T follicular helper cell (primary cell): ENCODE measurements around the gene SERPINI1.

Experiments
- DNase-seq: peaks from one replicate; pipeline ENCODE4 v3.0.0-alpha.2; 2020; ENCODE audit warnings: low read depth
- total RNA-seq, 2 experiments: gene quantifications; one replicate each; lab custom pipeline; 2026; lab: John Stamatoyannopoulos, UW

Gene SERPINI1, protein sequence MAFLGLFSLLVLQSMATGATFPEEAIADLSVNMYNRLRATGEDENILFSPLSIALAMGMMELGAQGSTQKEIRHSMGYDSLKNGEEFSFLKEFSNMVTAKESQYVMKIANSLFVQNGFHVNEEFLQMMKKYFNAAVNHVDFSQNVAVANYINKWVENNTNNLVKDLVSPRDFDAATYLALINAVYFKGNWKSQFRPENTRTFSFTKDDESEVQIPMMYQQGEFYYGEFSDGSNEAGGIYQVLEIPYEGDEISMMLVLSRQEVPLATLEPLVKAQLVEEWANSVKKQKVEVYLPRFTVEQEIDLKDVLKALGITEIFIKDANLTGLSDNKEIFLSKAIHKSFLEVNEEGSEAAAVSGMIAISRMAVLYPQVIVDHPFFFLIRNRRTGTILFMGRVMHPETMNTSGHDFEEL
- 1.8 to 4.5 reads per million in 2 experiments for total RNA-seq

GRCh38 chr3:167735233-167736138, at the start of gene SERPINI1:
Gene SERPINI1, plus strand, starts transcription at chr3:167735721. Its CDS starts 53,408 bp downstream, at chr3:167789129.
- DNase-seq, result peak; percentile 70

- DNase-seq, result no peak
Observed at GRCh38 chr3:167691366-167691765, 44.2 kb upstream of the SERPINI1 start.

DNA sequence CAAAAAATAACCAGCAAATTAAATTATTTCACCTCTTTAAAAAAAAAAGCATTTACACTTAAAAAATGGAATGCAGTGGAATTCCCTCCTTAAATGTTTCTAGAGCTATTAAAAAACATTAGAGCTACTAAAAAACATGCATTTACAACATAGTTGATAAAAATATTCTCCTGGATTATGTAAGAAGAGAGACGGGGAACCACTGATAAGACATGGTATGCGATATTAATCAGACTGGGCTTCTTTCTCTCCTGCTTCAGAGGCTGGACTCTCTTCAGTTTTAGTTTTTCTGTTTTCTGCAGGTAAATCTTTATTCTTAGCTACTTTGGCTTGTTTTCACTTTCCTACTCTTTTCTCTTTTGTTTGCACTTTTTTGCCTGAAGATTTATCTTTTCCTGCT, 41.4 kb upstream of the SERPINI1 start:
- DNase-seq, result no peak

GRCh38 chr3:167700046-167700445, 35.5 kb upstream of the SERPINI1 start:
- no peak for DNase-seq

- no peak for DNase-seq
Observed at GRCh38 chr3:167700926-167701325, 34.6 kb upstream of the SERPINI1 start.

DNA sequence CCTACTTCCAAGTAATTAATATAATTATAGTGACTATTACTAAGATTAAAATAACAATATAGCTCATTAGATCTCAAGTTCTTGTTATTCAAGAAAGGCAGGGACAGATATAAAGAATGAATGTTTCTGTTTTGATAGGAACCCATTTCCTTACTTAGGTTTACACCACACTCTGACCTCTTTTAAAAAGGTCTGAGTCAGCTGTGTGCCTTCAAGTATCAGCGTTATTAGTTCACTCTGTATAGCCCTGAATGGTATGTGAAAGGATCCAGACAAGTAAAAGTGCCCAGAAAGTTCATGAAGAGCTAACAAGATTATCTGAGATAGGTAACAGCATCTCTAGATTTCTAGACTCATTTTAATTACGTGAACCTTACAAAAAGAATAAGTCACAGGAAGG, 29.7 kb upstream of the SERPINI1 start:
- DNase-seq, result no peak

- DNase-seq, result no peak
Observed at GRCh38 chr3:167709690-167710089, 25.8 kb upstream of the SERPINI1 start.

DNA sequence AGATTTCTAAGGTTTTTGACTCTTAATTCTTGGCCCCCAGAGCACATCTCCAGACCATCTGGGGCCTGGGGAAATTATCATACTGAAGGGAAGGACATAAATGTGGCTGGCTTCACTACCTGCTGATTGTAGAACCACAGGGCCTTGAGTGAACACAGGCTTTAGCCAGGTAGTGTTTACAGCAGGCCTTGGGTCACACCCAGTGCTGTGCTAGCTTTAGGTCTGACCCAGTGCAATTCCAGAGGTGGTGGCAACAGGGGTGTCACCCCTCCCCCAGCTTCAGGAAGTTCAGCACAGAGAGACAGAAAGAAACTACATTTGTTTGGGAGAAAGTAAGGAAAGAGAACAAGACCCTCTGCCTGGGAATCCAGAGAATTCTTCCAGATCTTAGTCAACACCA, 25.0 kb upstream of the SERPINI1 start:
- DNase-seq, result no peak

DNA sequence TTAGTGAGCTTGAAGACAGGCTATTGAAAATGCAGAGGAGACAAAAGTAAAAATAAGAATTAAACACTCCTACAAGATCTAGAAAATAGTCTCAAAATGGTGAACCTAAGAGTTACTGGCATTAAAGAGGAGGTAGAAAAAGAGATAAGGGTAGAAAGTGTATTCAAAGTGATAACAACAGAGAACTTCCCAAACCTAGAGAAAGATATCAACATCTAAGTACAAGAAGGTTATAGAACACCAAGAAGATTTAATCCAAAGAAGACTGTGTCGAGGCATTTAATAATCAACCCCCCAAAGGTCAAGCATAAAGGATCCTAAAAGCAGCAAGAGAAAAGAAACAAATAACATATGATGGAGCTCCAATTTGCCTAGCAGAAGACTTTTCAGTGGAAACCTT, 24.1 kb upstream of the SERPINI1 start:
- DNase-seq, result no peak

DNA sequence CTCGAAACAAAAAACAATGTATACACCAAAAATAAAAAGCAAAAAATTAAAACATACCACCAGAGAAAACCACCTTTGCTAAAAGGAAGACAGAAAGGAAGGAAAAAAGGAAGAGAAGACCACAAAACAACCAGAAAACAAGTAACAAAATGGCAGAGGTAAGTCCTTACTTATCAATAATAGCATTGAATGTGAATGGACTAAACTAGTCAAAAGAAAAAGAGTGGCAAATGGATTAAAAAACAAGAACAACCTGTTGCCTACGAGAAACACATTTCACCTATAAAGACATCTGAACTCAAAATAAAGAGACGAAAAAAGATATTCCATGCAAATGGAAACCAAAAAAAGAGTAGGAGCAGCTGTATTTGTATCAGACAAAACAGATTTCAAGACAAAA, 23.1 kb upstream of the SERPINI1 start:
- DNase-seq, result no peak

DNA sequence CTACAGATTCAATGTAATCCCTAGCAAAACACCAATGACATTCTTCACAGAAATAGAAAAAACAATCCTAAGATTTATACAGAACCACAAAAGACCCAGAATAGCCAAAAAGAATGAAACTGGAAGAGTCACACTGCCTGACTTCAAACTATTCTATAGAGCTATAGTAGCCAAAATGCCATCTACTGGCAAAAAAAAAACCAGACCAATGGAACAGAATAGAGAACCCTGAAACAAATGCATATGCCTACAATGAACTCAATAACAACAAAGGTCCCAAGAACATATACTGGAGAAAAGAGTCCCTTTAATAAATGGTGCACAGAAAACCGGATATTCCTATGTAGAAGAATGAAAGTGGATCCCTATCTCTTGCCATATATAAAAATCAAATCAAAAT, 20.6 kb upstream of the SERPINI1 start:
- no peak for DNase-seq

GRCh38 chr3:167716920-167717319, 18.6 kb upstream of the SERPINI1 start:
- no peak for DNase-seq

GRCh38 chr3:167718582-167718981, 16.9 kb upstream of the SERPINI1 start:
- DNase-seq, result no peak

DNA sequence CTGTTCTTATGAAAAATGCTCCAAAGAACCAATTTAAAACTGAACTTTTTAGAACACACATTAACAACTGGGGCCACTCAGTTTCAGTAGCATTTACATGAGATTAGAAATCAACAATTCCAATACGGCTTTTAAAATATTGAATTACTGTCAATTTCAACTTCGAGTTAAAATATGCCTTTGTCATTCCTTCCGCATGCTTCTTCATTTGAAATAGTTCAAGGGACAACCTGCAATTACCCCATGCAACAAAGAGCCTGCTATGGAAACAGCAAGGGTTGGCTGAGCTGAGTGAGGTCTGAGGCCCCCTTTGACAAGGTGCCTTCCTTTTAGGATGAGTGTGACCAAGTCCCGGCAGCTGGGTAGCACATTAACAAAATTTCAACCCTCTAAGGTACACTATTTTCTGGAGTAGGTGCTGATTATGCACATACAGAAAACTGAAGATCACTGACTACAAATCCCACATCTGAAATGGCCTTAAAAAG, 12.5 kb upstream of the SERPINI1 start:
- DNase-seq, result no peak

- no peak for DNase-seq
Observed at GRCh38 chr3:167723872-167724271, 11.6 kb upstream of the SERPINI1 start.

DNA sequence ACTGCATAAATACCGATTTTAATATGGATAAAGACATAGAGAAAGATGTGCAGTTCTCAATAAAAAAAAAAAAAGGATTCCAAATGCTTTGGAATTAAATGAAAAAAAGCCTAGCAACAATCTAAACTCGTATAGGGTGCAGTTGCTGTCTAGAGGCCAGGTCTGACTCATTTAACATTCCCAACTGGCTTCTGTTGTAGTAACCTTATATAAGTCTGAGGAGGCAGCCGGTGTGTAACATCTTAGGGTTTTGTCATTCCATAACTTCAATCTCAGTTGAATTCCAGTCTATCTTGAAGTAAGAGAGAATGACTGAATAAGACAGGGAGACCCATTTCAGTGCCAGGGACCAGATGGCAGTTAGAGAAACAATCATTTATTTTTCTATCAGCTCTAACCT, 7.3 kb upstream of the SERPINI1 start:
- no peak for DNase-seq

GRCh38 chr3:167728632-167729323, 6.7 kb upstream of the SERPINI1 start:
- no peak for DNase-seq

DNA sequence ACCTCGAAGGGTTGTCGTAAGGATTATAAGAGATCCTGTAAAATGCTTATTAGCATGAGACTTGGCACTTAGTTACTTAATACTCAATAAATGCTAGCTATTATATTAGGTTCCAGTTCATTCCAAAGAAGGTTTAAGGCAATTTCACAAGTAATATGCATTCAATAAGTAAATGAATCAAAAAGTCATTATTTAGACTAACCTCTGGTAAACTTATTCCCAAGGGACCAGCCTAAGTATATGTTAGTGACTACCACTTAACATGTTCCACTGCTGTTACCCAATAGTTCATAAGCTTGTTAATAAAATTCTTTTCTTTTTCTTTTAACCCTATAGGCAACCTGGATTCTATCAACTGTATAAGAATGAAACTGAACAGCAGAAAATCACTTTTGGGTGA, 5.9 kb upstream of the SERPINI1 start:
- no peak for DNase-seq

DNA sequence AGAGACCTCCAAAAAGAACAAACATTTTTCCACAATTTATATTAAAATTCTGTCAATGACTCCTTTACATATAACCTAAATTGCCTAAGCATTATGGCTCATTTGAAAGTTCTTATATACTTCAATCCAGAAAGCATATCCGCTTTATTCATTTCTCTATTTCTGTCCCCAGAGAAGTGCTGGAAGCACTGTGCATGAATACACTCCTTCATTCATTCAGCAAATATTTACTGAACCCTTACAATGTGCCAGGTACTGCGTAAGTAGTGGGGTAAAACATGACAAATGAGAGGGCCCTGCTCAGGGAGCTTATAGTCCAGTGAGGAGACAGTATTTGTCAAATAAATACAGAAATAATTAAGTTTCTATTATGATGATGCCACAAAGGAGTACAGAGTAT, 4.1 kb upstream of the SERPINI1 start:
- DNase-seq, result no peak

GRCh38 chr3:167732313-167733065, 3.0 kb upstream of the SERPINI1 start:
- no peak for DNase-seq

- DNase-seq, result no peak
Observed at GRCh38 chr3:167733961-167734497, 1.5 kb upstream of the SERPINI1 start.
